Tibial nerve (tissue), 4 donors: ENCODE data around the gene DYRK4. TPM values are rescaled to one million over a fixed set of nuclear protein-coding genes. Genes with fewer than 3 reads are reported as not detected.

Source experiments
- DNase-seq, 2 donors: peaks; one replicate each; pipeline ENCODE4 v3.0.0-alpha.2; 2019; ENCODE audit warnings: low spot score in 2 of 2
- H3K27ac ChIP-seq, 4 donors: fragments of 200-600 bp; sonication (generic) in 3 of 4; one replicate each; pipeline ENCODE4 v1.5.1; 2017 to 2019; ENCODE audit warnings: mild to moderate bottlenecking in 1 of 4
- H3K27me3 ChIP-seq, 2 donors: fragments of 200-600 bp; sonication (generic) in 1 of 2; one replicate each; pipeline versions ENCODE4 v1.5.1 to v1.6.0; 2017 to 2019
- H3K36me3 ChIP-seq, 3 donors: fragments of 200-600 bp; sonication (generic); one replicate each; pipeline ENCODE4 v1.5.1; 2018 to 2019
- H3K4me1 ChIP-seq, 4 donors: fragments of 200-600 bp; sonication (generic) in 3 of 4; one replicate each; pipeline ENCODE4 v1.5.1; 2017 to 2019
- H3K4me3 ChIP-seq, 4 donors: fragments of 200-600 bp; sonication (generic) in 3 of 4; one replicate each; pipeline ENCODE4 v1.5.1; 2017 to 2019; ENCODE audit warnings: mild to moderate bottlenecking in 1 of 4, moderate library complexity in 1 of 4
- H3K9me3 ChIP-seq, 4 donors: fragments of 200-600 bp; sonication (generic) in 3 of 4; one replicate each; pipeline ENCODE4 v1.5.1; 2017 to 2019
- EP300 ChIP-seq, 2 donors: sonication (generic); formaldehyde crosslinking; IDR thresholded peaks; one replicate each; pipeline ENCODE4 v1.6.1; 2017; ENCODE audit warnings: antibody characterized with exemption in 2 of 2, mild to moderate bottlenecking in 1 of 2
- POLR2A ChIP-seq, 2 donors: fragments of 450-650 bp; IDR thresholded peaks; one replicate each; pipeline ENCODE4 v1.6.1; 2017; ENCODE audit warnings: antibody characterized with exemption in 2 of 2, mild to moderate bottlenecking in 2 of 2, moderate library complexity in 2 of 2
- WGBS, 2 donors: methylation state at CpG; one replicate each; pipeline ENCODE4 v1.1.5; 2018; 5-methylcytosine and 5-hydroxymethylcytosine counted together
- total RNA-seq, 4 donors: library from RNA; depleted of rRNA; stranded (reverse); fragments of >200 nt; gene quantifications; one replicate each; pipeline ENCODE4 v1.1.0, GENCODE V29; 2016
- TF ChIP-seq, protein P1 (sequence below), 5 experiments: fragments of 200-600 bp in 3 of 5; fragments of 450-650 bp in 2 of 5; sonication (generic) in 3 of 5; IDR thresholded peaks; one replicate each; pipeline ENCODE4 v1.5.1; 2016 to 2019; ENCODE audit warnings: antibody characterized with exemption in 5 of 5, mild to moderate bottlenecking in 3 of 5, moderate library complexity in 2 of 5

Gene DYRK4
- total RNA-seq, 4 donors from 2014 or later, result 26.7 to 54.0 (median 40.9) TPM

DNA sequence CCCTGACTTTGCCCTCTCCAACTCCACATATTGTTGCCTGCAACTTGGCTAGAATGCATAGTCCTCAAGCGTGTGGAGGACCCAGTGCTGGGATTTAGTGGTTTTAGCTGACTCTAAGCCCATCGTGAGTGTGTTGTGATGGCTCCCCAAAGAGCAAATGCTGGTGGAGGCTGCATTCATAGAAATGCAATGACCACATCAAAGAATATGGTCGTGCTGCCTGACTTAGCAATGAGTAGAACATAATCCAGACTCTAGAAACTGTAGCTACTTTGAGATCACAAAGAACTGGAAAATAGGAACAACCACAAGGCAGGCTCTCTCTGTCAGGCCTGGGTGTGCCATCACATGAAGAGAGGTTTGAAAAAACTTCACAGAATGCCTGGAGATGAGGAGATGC lies 1.3 kb downstream of the DYRK4 start:
- Histone ChIP-seq H3K27ac (no peak overlapping the region), H3K36me3 (no peaks in the 10 kb centered on the region), H3K27me3 (no peaks in the 10 kb centered on the region), H3K9me3 (no peaks in the 10 kb centered on the region), H3K4me1 (peaks cover 0 to 30% (median 4%) of the 10 kb centered on the region in 4 donors), H3K4me3 (no peak overlapping the region)
- TF ChIP-seq, protein P1, sequence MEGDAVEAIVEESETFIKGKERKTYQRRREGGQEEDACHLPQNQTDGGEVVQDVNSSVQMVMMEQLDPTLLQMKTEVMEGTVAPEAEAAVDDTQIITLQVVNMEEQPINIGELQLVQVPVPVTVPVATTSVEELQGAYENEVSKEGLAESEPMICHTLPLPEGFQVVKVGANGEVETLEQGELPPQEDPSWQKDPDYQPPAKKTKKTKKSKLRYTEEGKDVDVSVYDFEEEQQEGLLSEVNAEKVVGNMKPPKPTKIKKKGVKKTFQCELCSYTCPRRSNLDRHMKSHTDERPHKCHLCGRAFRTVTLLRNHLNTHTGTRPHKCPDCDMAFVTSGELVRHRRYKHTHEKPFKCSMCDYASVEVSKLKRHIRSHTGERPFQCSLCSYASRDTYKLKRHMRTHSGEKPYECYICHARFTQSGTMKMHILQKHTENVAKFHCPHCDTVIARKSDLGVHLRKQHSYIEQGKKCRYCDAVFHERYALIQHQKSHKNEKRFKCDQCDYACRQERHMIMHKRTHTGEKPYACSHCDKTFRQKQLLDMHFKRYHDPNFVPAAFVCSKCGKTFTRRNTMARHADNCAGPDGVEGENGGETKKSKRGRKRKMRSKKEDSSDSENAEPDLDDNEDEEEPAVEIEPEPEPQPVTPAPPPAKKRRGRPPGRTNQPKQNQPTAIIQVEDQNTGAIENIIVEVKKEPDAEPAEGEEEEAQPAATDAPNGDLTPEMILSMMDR (IDR thresholded peaks at IDR 0.05), result no peak
- TF ChIP-seq EP300 (IDR thresholded peaks at IDR 0.05) (no peak), POLR2A (IDR thresholded peaks at IDR 0.05) (no peak)
- no peak for DNase-seq
- 67 to 79% methylated on average over 3 of the region's 3 CpGs for WGBS, 2 donors

GRCh38 chr12:4564818-4565217 lies 2.8 kb downstream of the DYRK4 start:
- Histone ChIP-seq H3K9me3 (no peaks in the 10 kb centered on the region), H3K36me3 (no peaks in the 10 kb centered on the region), H3K27ac (peak overlapping the region; percentile 3 to 68 (median 64)), H3K27me3 (no peaks in the 10 kb centered on the region), H3K4me3 (peak overlapping the region in 1 of 4 donors; percentile 16), H3K4me1 (peaks cover 0 to 30% (median 4%) of the 10 kb centered on the region in 4 donors)
- DNase-seq, result no peak
- 44 to 47% methylated on average over 5 of the region's 5 CpGs for WGBS, 2 donors
- no peak for TF ChIP-seq EP300 (IDR thresholded peaks at IDR 0.05)
- TF ChIP-seq, protein P1 (IDR thresholded peaks at IDR 0.05), result no peak
- TF ChIP-seq POLR2A (IDR thresholded peaks at IDR 0.05), result no peak

DNA sequence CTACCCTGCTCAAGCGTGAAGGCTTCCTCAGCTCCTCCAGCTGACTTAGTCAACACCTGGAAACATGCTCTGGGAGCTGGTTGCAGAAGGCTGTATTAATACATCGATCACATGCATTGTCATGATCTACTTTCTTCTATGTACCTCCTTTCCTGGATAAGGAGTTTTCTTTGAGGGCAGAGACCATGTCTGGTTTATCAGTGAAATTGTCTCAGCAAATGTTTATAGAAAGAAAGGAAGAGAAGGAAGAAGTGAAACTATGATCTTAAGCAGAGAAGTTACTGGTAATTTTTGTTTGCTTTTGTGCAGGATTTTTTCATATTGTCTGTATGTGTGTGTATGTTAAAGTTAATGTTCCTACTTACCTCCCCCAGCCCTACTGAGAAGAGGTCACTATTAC lies 4.5 kb downstream of the DYRK4 start:
- Histone ChIP-seq H3K27me3 (no peaks in the 10 kb centered on the region), H3K4me3 (no peak overlapping the region), H3K4me1 (peaks cover 0 to 28% (median 4%) of the 10 kb centered on the region in 4 donors), H3K36me3 (no peaks in the 10 kb centered on the region), H3K9me3 (no peaks in the 10 kb centered on the region), H3K27ac (peak overlapping the region in 2 of 4 donors; percentile 28 to 55)
- TF ChIP-seq POLR2A (IDR thresholded peaks at IDR 0.05), result no peak
- DNase-seq, result no peak
- 74 to 82% methylated on average over 2 of the region's 2 CpGs for WGBS, 2 donors

DNA sequence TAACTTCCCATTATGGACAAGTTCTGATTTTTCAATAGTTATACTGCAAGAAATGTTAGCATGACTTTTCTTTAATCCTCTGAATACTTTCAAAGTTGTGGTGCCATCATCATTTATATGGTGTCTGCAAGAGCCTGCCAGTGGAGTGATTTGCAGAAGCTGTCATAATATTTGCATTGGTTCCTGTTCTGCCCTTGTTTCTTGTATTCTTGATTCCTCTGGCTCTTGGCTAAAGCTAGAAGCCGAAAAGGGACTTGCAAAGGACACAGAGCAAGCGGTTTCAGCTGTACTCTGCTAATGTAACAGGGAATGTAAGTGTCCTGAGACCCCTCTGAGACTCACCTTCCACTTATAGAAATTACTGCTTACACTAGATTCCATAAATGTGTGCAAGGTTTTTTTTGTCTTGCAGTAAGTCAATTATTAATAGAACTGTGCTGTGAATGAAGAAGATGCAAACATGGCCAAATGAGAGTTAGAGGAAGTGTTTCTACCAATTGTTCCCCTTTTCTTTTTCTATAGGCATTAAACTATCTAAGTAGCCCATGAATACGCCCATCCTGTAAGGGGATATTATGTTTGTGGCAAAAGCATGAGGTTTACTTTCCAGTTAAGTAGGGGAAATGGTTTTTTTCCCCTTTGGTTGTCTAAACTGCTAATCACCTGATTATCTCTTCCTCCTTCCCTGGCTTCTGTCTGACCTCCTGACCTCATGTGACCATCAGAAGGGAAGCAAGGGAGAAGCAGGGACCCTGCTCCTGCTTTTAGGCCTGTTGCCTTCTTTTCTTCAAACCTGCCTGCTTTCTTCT lies 5.3 kb downstream of the DYRK4 start:
- Histone ChIP-seq H3K27ac (peak overlapping the region in 3 of 4 donors; percentile 53 to 69 (median 55)), H3K27me3 (no peaks in the 10 kb centered on the region), H3K9me3 (no peaks in the 10 kb centered on the region), H3K36me3 (no peaks in the 10 kb centered on the region), H3K4me3 (no peak overlapping the region), H3K4me1 (peaks cover 0 to 20% (median 4%) of the 10 kb centered on the region in 4 donors)
- WGBS, 2 donors, result 62 to 74% methylated on average over 3 of the region's 3 CpGs
- peak in 1 of 2 donors; percentile 22 for DNase-seq
- TF ChIP-seq POLR2A (IDR thresholded peaks at IDR 0.05) (no peak), EP300 (IDR thresholded peaks at IDR 0.05) (peak; percentile 34 to 58)

GRCh38 chr12:4569261-4569660 lies 7.3 kb downstream of the DYRK4 start:
- WGBS, 2 donors, result 84 to 88% methylated on average over 4 of the region's 4 CpGs
- TF ChIP-seq, protein P1 (IDR thresholded peaks at IDR 0.05), result no peak
- TF ChIP-seq POLR2A (IDR thresholded peaks at IDR 0.05), result no peak
- no peak for TF ChIP-seq EP300 (IDR thresholded peaks at IDR 0.05)
- Histone ChIP-seq H3K36me3 (no peaks in the 10 kb centered on the region), H3K4me3 (no peak overlapping the region), H3K4me1 (peaks cover 0 to 3% (median 0%) of the 10 kb centered on the region in 4 donors), H3K27me3 (no peaks in the 10 kb centered on the region), H3K27ac (no peak overlapping the region), H3K9me3 (no peaks in the 10 kb centered on the region)
- no peak for DNase-seq

- no peaks in the 10 kb centered on the region for H3K36me3 ChIP-seq
- WGBS, 2 donors, result 80 to 86% methylated on average over 7 of the region's 7 CpGs
- H3K27me3 ChIP-seq, result no peaks in the 10 kb centered on the region
- DNase-seq, result no peak
- no peaks in the 10 kb centered on the region for H3K4me1 ChIP-seq
- no peak overlapping the region for H3K27ac ChIP-seq
- H3K4me3 ChIP-seq, result no peak overlapping the region
- TF ChIP-seq, protein P1 (IDR thresholded peaks at IDR 0.05), result no peak
- no peak for TF ChIP-seq EP300 (IDR thresholded peaks at IDR 0.05)
- no peak for TF ChIP-seq POLR2A (IDR thresholded peaks at IDR 0.05)
- H3K9me3 ChIP-seq, result no peaks in the 10 kb centered on the region
These were observed 10.7 kb downstream of the DYRK4 start for GRCh38 chr12:4572680-4573079.
